NCI-H128 (cell line): ENCODE results near the gene CCDC183.

ENCODE experiments used
- DNase-seq: peaks from one replicate; lab custom pipeline; 2025; ENCODE audit not compliant: unreplicated experiment; lab: John Stamatoyannopoulos, UW

CCDC183 gene

GRCh38 chr9:136847826-136848392 lies 51.8 kb downstream of the CCDC183 start:
- peak; percentile 73 for DNase-seq

- no peak for DNase-seq
Observed at GRCh38 chr9:136848393-136849037, 52.4 kb downstream of the CCDC183 start.

- peak; percentile 99 for DNase-seq
Observed at GRCh38 chr9:136849038-136849959, 53.2 kb downstream of the CCDC183 start, which contains the start of gene PHPT1. TSS of gene PHPT1 (plus strand) at chr9:136849409. CDS start at chr9:136849431, 22 bp downstream.

GRCh38 chr9:136849960-136850865 lies 54.1 kb downstream of the CCDC183 start:
- no peak for DNase-seq

- no peak for DNase-seq
Observed at GRCh38 chr9:136850866-136851775, 55.0 kb downstream of the CCDC183 start.

GRCh38 chr9:136851941-136852663 lies 56.0 kb downstream of the CCDC183 start, which contains the start of gene MAMDC4:
TSS of gene MAMDC4 (plus strand) at chr9:136852346. CDS start at chr9:136852417, 71 bp downstream.
- no peak for DNase-seq

GRCh38 chr9:136852664-136853595 lies 56.8 kb downstream of the CCDC183 start:
- no peak for DNase-seq

GRCh38 chr9:136853596-136854112 lies 57.5 kb downstream of the CCDC183 start:
- DNase-seq: no peak

- no peak for DNase-seq
Observed at GRCh38 chr9:136854113-136854841, 58.1 kb downstream of the CCDC183 start.

- no peak for DNase-seq
Observed at GRCh38 chr9:136854842-136855460, 58.8 kb downstream of the CCDC183 start.

- no peak for DNase-seq
Observed at GRCh38 chr9:136855461-136856078, 59.4 kb downstream of the CCDC183 start.

GRCh38 chr9:136856079-136856476 lies 59.9 kb downstream of the CCDC183 start:
- DNase-seq: no peak

GRCh38 chr9:136856541-136857141 lies 60.5 kb downstream of the CCDC183 start:
- no peak for DNase-seq

- DNase-seq: no peak
Observed at GRCh38 chr9:136857166-136857565, 61.0 kb downstream of the CCDC183 start.
